Measurements from ENCODE around the gene RASD1. TPM values are rescaled to one million over a fixed set of nuclear protein-coding genes. Genes with fewer than 3 reads are reported as not detected.

RASD1 gene
- total RNA-seq, 1 experiment from 2014 or later: 5.7 TPM

- Histone ChIP-seq H2BK12ac (ENCODE audit: insufficient read length, low read depth, low read length) (no peak overlapping the region), H2AK5ac (ENCODE audit: insufficient read length, low read length) (no peak overlapping the region), H3K56ac (ENCODE audit: insufficient read length, low read depth, low read length) (no peak overlapping the region), H4K8ac (replicated peaks; ENCODE audit: insufficient read length, low read depth, low read length) (no peak overlapping the region), H3K4me1 (ENCODE audit: insufficient read depth, low read length) (no peaks in the 10 kb centered on the region; the same call in 1 of the 2 replicates), H3K9me3 (ENCODE audit: control insufficient read depth, low read depth, low read length) (no peaks in the 10 kb centered on the region), H4K5ac (ENCODE audit: insufficient read length, low read depth, low read length) (no peak overlapping the region), H3K23ac (ENCODE audit: insufficient read length, low read depth, low read length) (no peak overlapping the region), H2BK5ac (ENCODE audit: insufficient read length, low read length) (no peak overlapping the region), H3K23me2 (ENCODE audit: insufficient read length, low read depth, low read length, poor library complexity, severe bottlenecking) (no peaks in the 10 kb centered on the region), H3K79me1 (ENCODE audit: insufficient read depth, low read depth, low read length, poor library complexity, severe bottlenecking) (no peaks in the 10 kb centered on the region), H3K4ac (ENCODE audit: low read depth, low read length) (no peak overlapping the region; the same call in 1 of the 2 replicates), H3K4me2 (ENCODE audit: insufficient read depth, insufficient read length, low read length) (no peak overlapping the region), H4K91ac (ENCODE audit: insufficient read length, low read depth, low read length) (no peak overlapping the region), H3K18ac (ENCODE audit: insufficient read length, low read depth, low read length) (no peak overlapping the region), H2BK120ac (ENCODE audit: low read depth, low read length, poor library complexity, severe bottlenecking) (no peak overlapping the region), H2BK20ac (ENCODE audit: low read depth, low read length, poor library complexity, severe bottlenecking) (no peak overlapping the region), H3T11ph (ENCODE audit: low read length) (no peak overlapping the region), H3K27me3 (ENCODE audit: insufficient read depth, low read length) (no peaks in the 10 kb centered on the region), H3K79me2 (ENCODE audit: insufficient read depth, low read length) (no peaks in the 10 kb centered on the region), H2BK15ac (ENCODE audit: low read depth, low read length) (no peak overlapping the region), H3K9ac (ENCODE audit: extremely low read depth, insufficient read length, low read length) (no peak overlapping the region), H2AFZ (ENCODE audit: low read length) (no peak overlapping the region), H4K20me1 (ENCODE audit: control insufficient read depth, insufficient read depth, insufficient read length) (no peaks in the 10 kb centered on the region), H3K27ac (ENCODE audit: insufficient read length, low read depth, low read length) (no peak overlapping the region), H3K14ac (ENCODE audit: insufficient read depth, low read length) (0 out of 2 replicates have a peak overlapping the region, but pooled peaks have one; percentile 20)
- Mint-ChIP-seq H3K4me1 (peaks cover 6 to 10% of the 10 kb centered on the region in 2 experiments), H3K9me3 (no peaks in the 10 kb centered on the region), H3K36me3 (ENCODE audit: insufficient read depth in 1 of 3, low read depth in 3 of 3) (no peaks in the 10 kb centered on the region; a peak in 1 of 7 replicates), H3K4me3 (no peak overlapping the region), H3K27ac (peak overlapping the region in 2 of 3 experiments; percentile 49 to 60; a peak in 3 of 7 replicates), H3K27me3 (ENCODE audit: low read depth) (no peaks in the 10 kb centered on the region)
- TF ChIP-seq, protein P1, sequence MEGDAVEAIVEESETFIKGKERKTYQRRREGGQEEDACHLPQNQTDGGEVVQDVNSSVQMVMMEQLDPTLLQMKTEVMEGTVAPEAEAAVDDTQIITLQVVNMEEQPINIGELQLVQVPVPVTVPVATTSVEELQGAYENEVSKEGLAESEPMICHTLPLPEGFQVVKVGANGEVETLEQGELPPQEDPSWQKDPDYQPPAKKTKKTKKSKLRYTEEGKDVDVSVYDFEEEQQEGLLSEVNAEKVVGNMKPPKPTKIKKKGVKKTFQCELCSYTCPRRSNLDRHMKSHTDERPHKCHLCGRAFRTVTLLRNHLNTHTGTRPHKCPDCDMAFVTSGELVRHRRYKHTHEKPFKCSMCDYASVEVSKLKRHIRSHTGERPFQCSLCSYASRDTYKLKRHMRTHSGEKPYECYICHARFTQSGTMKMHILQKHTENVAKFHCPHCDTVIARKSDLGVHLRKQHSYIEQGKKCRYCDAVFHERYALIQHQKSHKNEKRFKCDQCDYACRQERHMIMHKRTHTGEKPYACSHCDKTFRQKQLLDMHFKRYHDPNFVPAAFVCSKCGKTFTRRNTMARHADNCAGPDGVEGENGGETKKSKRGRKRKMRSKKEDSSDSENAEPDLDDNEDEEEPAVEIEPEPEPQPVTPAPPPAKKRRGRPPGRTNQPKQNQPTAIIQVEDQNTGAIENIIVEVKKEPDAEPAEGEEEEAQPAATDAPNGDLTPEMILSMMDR (conservative IDR thresholded peaks at IDR 0.05): no peak
- DNase-seq: no peak
- no CpG with 5 or more reads among the region's 21 CpGs for WGBS (ENCODE audit: extremely low coverage, insufficient read length, low lambda C conversion rate)
These were observed 13.6 kb upstream of the RASD1 start for GRCh38 chr17:17509601-17510425.
